T-helper 1 cell treated with Interleukin-12 subunit alpha and Interleukin-12 subunit beta and Interleukin-4 antibody, amounts not matched to agents 30 ng/mL and 1 ng/mL, for 36 hours (primary cell): ENCODE results near the gene KRTAP5-11. TPM values are rescaled to one million over a fixed set of nuclear protein-coding genes. Genes with fewer than 3 reads are reported as not detected.
"Not testable (repeated sequence)": the region's sequence is repeated elsewhere in the genome, so short reads cannot be mapped to it uniquely, and the experiment has no call there.

Experiments used
- intact Hi-C: fragments of 100-400 bp; cut with micrococcal nuclease; formaldehyde crosslinking; loops from one replicate; pipeline ENCODE4 v1.15.1; 2024
- total RNA-seq: library from RNA; stranded (reverse); gene quantifications from 2 replicates; pipeline ENCODE4 v1.2.3, GENCODE V29; 2022

The KRTAP5-11 gene
- total RNA-seq, 1 donor from 2014 or later, result not detected

GRCh38 chr11:71581826-71582225, 849 bp downstream of the KRTAP5-11 start:
- intact Hi-C loops, result no loop called here

GRCh38 chr11:71580057-71581003, 2.3 kb downstream of the KRTAP5-11 start:
- intact Hi-C loops, result no loop called here

GRCh38 chr11:71579513-71579912, 3.2 kb downstream of the KRTAP5-11 start:
- intact Hi-C loops, result loop anchor here (1.0 kb wide), 1 partner anchor 9 kb away; no protein-coding TSS in a partner anchor

- intact Hi-C loops, result no loop called here
Measured at GRCh38 chr11:71577469-71578004, 5.1 kb downstream of the KRTAP5-11 start.

- intact Hi-C loops, result not testable (repeated sequence)
Measured at GRCh38 chr11:71576688-71577465, 5.8 kb downstream of the KRTAP5-11 start.

GRCh38 chr11:71575723-71576424, 6.8 kb downstream of the KRTAP5-11 start:
- intact Hi-C loops, result no loop called here

GRCh38 chr11:71574418-71574817, 8.3 kb downstream of the KRTAP5-11 start:
- intact Hi-C loops, result no loop called here

GRCh38 chr11:71572811-71573210, 9.9 kb downstream of the KRTAP5-11 start:
- intact Hi-C loops, result no loop called here

GRCh38 chr11:71571101-71571850, 11.4 kb downstream of the KRTAP5-11 start:
- intact Hi-C loops, result not testable (repeated sequence)

GRCh38 chr11:71568704-71569349, 13.8 kb downstream of the KRTAP5-11 start:
- intact Hi-C loops, result no loop called here

- intact Hi-C loops, result not testable (repeated sequence)
Measured at GRCh38 chr11:71567633-71568032, 15.0 kb downstream of the KRTAP5-11 start.

- intact Hi-C loops, result not testable (repeated sequence)
Measured at GRCh38 chr11:71566626-71567599, 15.8 kb downstream of the KRTAP5-11 start.

- intact Hi-C loops, result no loop called here
Measured at GRCh38 chr11:71566081-71566620, 16.5 kb downstream of the KRTAP5-11 start.

GRCh38 chr11:71565263-71565662, 17.4 kb downstream of the KRTAP5-11 start, which contains the start of gene KRTAP5-10:
Gene KRTAP5-10 (plus strand): TSS chr11:71565563. CDS start chr11:71565588, 25 bp downstream.
- intact Hi-C loops, result no loop called here

- intact Hi-C loops, result no loop called here
Measured at GRCh38 chr11:71564430-71564829, 18.2 kb downstream of the KRTAP5-11 start.

- intact Hi-C loops, result loop anchor here (1.0 kb wide), 1 partner anchor 111 kb away; no protein-coding TSS in a partner anchor
Measured at GRCh38 chr11:71563406-71563805, 19.3 kb downstream of the KRTAP5-11 start.

GRCh38 chr11:71562120-71562519, 20.6 kb downstream of the KRTAP5-11 start:
- intact Hi-C loops, result no loop called here

GRCh38 chr11:71558996-71559395, 23.7 kb downstream of the KRTAP5-11 start:
- intact Hi-C loops, result no loop called here
